SIG-M5 treated with dmso at 0.1 percent for 504 hours (cell line): Measurements from ENCODE around the gene ZSCAN32.

ENCODE experiments used
- DNase-seq: peaks from one replicate; lab custom pipeline; 2025; ENCODE audit not compliant: unreplicated experiment; lab: John Stamatoyannopoulos, UW

The ZSCAN32 gene

DNA sequence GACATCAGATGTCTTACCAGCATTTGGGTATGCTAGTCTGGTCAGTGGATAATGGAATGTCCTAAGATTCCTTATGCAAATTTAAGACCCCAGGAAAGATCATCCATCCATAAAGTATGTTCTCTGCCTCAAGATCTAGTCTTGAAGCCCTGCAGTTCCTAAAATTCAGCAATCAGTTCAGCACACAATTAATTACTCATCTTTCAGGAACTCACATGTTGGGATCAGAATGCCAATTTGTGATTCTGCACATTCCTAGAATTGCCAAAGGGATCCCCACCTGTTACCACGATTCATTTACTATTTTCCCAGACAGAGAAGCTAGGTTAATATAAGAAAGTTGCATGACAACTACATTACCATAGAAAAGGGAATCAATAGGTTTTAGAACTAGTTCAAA, 41.9 kb downstream of the ZSCAN32 start:
- DNase-seq = no peak

DNA sequence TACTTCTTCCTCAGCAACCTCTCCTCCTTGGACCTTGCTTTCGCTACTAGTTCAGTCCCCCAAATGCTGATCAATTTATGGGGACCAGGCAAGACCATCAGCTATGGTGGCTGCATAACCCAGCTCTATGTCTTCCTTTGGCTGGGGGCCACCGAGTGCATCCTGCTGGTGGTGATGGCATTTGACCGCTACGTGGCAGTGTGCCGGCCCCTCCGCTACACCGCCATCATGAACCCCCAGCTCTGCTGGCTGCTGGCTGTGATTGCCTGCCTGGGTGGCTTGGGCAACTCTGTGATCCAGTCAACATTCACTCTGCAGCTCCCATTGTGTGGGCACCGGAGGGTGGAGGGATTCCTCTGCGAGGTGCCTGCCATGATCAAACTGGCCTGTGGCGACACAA, 44.7 kb downstream of the ZSCAN32 start:
- no peak for DNase-seq

DNA sequence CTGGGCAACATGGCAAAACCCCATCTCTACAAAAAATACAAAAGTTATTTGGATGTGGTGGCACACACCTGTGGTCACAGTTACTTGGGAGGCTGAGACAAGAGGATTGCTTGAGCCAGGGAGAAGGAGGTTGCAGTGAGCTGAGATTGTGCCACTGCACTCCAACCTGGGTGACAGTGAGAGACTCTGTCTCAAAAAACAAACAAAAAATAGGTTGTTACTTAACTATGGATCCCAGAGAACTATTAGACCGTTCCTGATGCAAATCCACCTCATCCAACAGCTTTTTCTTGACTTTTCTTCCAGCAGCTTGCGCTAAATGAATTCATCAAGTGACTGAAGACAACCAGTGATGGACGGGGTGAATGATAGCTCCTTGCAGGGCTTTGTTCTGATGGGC, 45.2 kb downstream of the ZSCAN32 start, which contains the start of gene OR2C1:
OR2C1 (plus strand) TSS at position 301 of the 400 bp plus-strand sequence; CDS start at position 353, 52 bp downstream.
- DNase-seq = no peak

DNA sequence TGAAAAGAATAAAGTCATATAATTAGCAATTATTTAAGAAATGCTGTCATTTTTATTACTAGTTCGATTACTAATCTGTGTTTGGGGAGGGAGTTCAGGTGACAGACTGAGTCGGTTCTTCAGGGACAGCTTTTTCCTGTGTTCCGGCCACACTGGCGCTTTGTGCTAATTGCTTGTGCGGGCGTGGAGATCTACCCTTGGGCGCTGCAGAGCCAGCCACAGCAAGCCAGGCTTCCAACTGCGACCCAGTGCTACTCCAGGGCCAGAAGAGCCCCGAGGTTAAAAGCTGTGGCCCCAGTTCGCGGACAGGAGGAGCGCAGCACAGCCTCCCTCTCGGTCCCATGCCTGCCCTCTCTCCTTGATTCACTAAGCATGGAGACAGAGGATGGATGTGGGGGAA, 51.6 kb downstream of the ZSCAN32 start:
- DNase-seq = no peak

DNA sequence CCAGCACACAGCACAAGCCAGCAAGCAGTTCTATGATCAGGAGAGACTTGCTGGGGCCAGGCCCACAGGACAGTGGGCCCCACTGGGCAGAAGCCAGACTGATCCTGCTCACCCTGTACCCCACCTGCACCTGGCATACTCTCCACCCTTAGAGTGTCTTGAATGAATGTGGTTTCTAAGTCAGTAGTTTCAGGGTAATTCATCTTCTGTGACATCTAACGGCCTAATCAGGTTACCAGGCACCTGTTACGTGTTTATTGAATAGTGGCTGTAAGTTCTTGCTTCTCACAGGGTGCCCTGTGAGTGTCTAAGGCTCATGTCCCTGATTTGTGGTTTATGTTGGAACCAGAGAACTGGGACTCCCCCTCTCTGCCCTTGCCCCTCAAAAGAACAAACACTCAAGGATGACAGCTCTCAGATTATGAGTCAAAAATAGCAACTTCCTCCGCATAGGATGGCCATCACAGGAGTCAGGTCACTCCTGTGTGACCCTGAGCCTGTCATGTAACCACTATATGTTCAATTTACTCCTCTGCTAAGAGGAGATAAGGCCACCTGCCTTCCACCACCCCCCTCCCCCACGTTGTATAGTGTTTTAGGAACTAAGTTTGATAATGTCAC, 52.1 kb downstream of the ZSCAN32 start:
- no peak for DNase-seq

DNA sequence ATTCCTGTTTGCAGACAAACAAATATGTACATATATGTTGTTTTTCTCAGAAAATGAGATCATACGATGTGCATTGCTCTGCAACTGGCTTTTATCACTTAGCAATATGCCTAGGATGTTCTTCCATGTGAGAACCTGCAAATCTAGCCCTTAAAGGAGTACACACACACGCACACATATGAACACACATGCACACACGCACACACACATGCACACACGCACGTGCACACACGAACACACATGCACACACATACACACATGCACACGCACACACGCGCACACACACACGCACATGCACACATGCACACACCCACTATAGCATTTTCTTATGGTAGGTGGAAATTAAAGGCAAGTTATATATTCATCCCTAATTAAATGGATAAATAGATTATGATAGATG, 53.2 kb downstream of the ZSCAN32 start:
- DNase-seq = no peak

DNA sequence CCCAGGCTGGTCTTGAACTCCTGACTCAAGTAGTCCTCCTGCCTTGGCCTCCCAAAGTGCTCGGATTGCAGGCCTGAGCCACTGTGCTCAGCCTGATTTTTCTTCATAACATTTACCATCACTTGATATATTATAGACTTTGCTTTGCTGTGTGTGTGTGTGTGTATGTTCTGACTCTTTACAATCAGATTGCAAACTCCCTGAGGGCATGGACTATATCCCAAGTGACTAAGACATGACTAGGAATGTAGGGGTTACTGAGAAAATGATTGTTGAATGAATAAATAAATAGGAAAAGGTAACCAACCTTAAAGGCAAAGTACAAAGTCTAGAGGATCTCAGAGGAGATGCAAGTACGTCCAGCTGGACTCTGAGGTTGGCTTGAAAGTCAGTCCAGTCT, 54.8 kb downstream of the ZSCAN32 start:
- no peak for DNase-seq
